Uterus (tissue), 4 donors: ENCODE results near the gene SLC7A1. TPM values are rescaled to one million over a fixed set of nuclear protein-coding genes. Genes with fewer than 3 reads are reported as not detected.

Experiments used
- DNase-seq, 2 donors: peaks; one replicate each; pipeline ENCODE4 v3.0.0-alpha.2; 2019 to 2020
- H3K27ac ChIP-seq, 2 donors: fragments of 200-600 bp; sonication (generic); 1 replicate in 1 of 2; 2 replicates in 1 of 2; pipeline ENCODE4 v1.5.1; 2016 to 2018
- H3K27me3 ChIP-seq, 2 donors: fragments of 200-600 bp; sonication (generic); one replicate each; pipeline ENCODE4 v1.5.1; 2018 to 2019; ENCODE audit warnings: control low read depth in 1 of 2
- H3K36me3 ChIP-seq, 2 donors: fragments of 200-600 bp; sonication (generic); one replicate each; pipeline ENCODE4 v1.5.1; 2019; ENCODE audit warnings: control low read depth in 1 of 2
- H3K4me1 ChIP-seq, 2 donors: fragments of 200-600 bp; sonication (generic); one replicate each; pipeline ENCODE4 v1.5.1; 2018 to 2019; ENCODE audit warnings: control low read depth in 1 of 2
- H3K4me3 ChIP-seq, 2 donors: fragments of 200-600 bp; sonication (generic); 1 replicate in 1 of 2; 2 replicates in 1 of 2; pipeline ENCODE4 v1.5.1; 2018 to 2019; ENCODE audit warnings: mild to moderate bottlenecking in 1 of 2
- H3K9me3 ChIP-seq, 2 donors: fragments of 200-600 bp; sonication (generic); one replicate each; pipeline ENCODE4 v1.5.1; 2019; ENCODE audit warnings: control low read depth in 1 of 2
- POLR2A ChIP-seq, 2 donors: fragments of 450-650 bp; IDR thresholded peaks; one replicate each; pipeline ENCODE4 v1.6.1; 2016; ENCODE audit warnings: antibody characterized with exemption in 2 of 2, mild to moderate bottlenecking in 1 of 2, moderate library complexity in 1 of 2
- intact Hi-C: fragments of 100-400 bp; cut with DNase I; formaldehyde crosslinking; loops from one replicate; pipeline ENCODE4 v1.15.1; 2023; ENCODE audit warnings: low total_unique reads
- total RNA-seq, 4 donors: library from RNA; depleted of rRNA in 3 of 4; stranded (reverse); fragments of >200 nt in 3 of 4; gene quantifications; one replicate each; pipeline versions ENCODE4 v1.1.0 to v1.2.4, GENCODE V29; 2014 to 2023
- TF ChIP-seq, protein P1 (sequence below), 4 experiments: fragments of 200-600 bp in 2 of 4; fragments of 450-650 bp in 2 of 4; sonication (generic) in 2 of 4; IDR thresholded peaks; one replicate each; pipeline ENCODE4 v1.5.1; 2016 to 2019; ENCODE audit warnings: antibody characterized with exemption in 4 of 4, mild to moderate bottlenecking in 2 of 4, moderate library complexity in 1 of 4
- donor health status: DM: yes; HTN: yes; CAD: no.

Gene SLC7A1
- total RNA-seq, 4 donors from 2014 or later = 4.1 to 39.0 (median 10.8) TPM

DNA sequence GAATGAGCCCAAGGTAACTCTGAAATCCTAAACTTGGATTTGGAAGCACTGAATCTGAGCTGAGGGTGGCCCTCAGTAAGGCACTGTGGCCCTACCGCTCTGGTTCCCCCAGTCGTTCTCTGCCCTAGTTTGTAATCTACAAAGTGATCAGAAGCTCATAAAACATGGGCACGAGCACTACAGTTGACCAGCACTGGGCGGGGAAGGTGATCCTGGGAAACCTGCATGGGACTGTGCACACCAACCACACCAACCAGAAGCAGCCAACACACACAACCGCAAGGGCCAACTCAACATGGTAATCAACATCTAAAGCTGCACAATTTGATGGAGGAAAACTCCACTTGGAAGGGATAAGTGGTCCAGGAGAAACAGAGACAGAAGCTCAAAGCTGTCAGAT is 22.9 kb downstream of the SLC7A1 start:
- H3K4me3 ChIP-seq = no peak overlapping the region
- no peaks in the 10 kb centered on the region for H3K27me3 ChIP-seq
- no peaks in the 10 kb centered on the region for H3K9me3 ChIP-seq
- no peaks in the 10 kb centered on the region for H3K4me1 ChIP-seq
- H3K36me3 ChIP-seq = no peaks in the 10 kb centered on the region
- intact Hi-C loops = no loop called here
- no peak overlapping the region for H3K27ac ChIP-seq
- no peak for TF ChIP-seq POLR2A (IDR thresholded peaks at IDR 0.05)
- TF ChIP-seq, protein P1, sequence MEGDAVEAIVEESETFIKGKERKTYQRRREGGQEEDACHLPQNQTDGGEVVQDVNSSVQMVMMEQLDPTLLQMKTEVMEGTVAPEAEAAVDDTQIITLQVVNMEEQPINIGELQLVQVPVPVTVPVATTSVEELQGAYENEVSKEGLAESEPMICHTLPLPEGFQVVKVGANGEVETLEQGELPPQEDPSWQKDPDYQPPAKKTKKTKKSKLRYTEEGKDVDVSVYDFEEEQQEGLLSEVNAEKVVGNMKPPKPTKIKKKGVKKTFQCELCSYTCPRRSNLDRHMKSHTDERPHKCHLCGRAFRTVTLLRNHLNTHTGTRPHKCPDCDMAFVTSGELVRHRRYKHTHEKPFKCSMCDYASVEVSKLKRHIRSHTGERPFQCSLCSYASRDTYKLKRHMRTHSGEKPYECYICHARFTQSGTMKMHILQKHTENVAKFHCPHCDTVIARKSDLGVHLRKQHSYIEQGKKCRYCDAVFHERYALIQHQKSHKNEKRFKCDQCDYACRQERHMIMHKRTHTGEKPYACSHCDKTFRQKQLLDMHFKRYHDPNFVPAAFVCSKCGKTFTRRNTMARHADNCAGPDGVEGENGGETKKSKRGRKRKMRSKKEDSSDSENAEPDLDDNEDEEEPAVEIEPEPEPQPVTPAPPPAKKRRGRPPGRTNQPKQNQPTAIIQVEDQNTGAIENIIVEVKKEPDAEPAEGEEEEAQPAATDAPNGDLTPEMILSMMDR (IDR thresholded peaks at IDR 0.05) = no peak
- DNase-seq = no peak

DNA sequence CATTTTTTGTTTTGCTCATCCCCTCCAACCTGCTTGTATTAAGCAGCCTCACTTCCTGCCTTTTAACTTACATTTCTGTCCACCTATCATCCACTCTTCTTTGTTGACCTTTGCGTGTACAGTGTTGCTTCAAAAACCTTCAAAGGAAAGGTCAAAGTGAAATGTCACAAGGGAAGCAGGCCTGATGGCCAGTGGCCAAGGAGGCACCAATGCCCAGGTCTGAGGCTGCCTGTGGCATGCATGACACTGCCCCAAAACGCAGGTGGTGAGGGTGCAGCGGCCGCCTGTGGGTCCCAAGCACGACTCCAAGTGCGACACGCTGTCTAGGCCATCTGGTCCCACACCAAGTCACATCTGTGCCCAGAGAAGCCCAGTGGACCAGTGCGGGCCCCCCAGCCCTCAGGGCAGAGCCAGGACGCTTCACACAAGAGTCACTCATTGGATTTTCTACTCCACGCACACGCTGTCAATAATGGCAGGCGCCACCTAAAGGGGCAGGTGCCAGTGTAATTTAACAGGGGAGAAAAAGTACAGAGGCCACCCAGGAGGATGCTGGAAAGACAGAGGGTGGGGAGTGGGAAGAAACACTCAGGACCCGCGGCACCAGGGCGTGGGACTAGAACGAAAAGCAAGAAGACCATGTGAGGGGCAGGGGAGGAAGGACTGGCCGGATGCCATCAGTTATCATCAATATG is 23.5 kb downstream of the SLC7A1 start:
- TF ChIP-seq, protein P1 (IDR thresholded peaks at IDR 0.05) = no peak
- TF ChIP-seq POLR2A (IDR thresholded peaks at IDR 0.05) = no peak
- intact Hi-C loops = no loop called here
- no peak for DNase-seq
- Histone ChIP-seq H3K4me1 (no peaks in the 10 kb centered on the region), H3K27me3 (no peaks in the 10 kb centered on the region), H3K27ac (no peak overlapping the region), H3K9me3 (no peaks in the 10 kb centered on the region), H3K36me3 (no peaks in the 10 kb centered on the region), H3K4me3 (no peak overlapping the region)

DNA sequence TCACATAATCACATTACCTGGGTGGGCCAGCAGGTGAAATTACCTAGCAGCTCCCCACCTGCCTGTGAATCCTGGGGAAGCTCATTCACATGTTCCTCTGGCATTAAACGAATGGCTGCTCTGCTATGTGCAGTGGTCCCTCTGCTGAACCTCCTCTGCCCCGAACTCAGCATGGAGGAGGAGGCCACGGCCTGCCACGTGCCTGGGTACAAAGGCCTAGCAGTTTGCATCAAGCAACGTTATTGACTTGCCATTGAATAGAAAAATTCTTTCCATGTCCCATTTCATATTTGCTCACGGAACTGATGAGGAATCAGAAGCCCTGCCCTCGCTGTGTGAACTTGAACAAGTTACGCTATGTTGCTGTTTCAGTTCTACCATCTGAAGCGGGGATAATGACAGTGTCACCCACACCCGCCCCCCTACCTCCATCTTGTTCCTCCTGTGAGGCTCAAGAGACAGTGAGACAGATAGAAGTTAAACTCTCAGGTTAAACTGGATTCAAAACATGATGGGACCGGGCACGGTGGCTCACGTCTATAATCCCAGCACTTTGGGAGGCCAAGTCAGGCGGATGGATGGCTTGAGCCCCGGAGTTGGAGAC is 25.3 kb downstream of the SLC7A1 start:
- no peak for DNase-seq
- no peaks in the 10 kb centered on the region for H3K27me3 ChIP-seq
- H3K9me3 ChIP-seq = no peaks in the 10 kb centered on the region
- intact Hi-C loops = no loop called here
- no peaks in the 10 kb centered on the region for H3K36me3 ChIP-seq
- H3K4me3 ChIP-seq = no peak overlapping the region
- no peak for TF ChIP-seq POLR2A (IDR thresholded peaks at IDR 0.05)
- TF ChIP-seq, protein P1 (IDR thresholded peaks at IDR 0.05) = no peak
- no peak overlapping the region for H3K27ac ChIP-seq
- no peaks in the 10 kb centered on the region for H3K4me1 ChIP-seq

DNA sequence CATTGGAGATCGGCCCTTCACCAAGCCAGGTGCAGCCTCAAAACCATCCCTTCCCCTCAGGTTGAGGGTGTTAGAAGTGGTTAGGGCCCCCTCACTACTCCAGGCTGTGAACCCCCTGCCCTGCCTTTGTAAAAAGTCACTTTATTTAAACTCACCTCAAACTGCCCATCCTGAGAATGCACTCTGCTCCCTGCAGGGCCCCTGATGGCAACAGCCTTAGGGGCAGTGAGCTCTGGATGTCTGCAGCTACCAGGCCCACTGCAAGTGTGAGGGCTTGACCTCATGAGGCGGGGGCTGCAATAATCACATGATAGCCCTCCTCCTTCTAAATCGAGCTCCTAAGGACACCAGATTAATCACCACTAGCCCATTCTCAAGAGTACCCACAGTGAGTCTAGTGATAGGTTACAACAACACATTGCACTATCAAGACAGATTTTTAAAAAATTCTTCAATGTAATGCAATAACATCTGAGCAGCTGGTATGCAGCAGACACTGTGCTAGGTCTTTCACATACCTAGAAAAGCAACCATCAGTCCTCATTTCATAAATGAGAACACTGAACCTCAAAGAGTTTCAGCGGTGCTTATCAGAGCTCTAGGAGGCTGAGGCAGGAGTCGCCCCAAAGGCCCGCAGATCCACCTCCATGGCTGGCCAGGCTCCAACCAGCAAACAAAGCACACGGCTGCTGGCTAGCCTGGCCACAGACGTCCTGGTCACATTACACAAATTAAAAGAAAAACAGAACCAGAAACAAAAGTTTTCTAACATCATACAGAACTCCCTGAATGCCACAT is 26.0 kb downstream of the SLC7A1 start:
- DNase-seq = no peak
- Histone ChIP-seq H3K36me3 (no peaks in the 10 kb centered on the region), H3K27me3 (no peaks in the 10 kb centered on the region), H3K9me3 (no peaks in the 10 kb centered on the region), H3K4me3 (no peak overlapping the region), H3K27ac (no peak overlapping the region), H3K4me1 (no peaks in the 10 kb centered on the region)
- intact Hi-C loops = no loop called here
- TF ChIP-seq, protein P1 (IDR thresholded peaks at IDR 0.05) = no peak
- no peak for TF ChIP-seq POLR2A (IDR thresholded peaks at IDR 0.05)

DNA sequence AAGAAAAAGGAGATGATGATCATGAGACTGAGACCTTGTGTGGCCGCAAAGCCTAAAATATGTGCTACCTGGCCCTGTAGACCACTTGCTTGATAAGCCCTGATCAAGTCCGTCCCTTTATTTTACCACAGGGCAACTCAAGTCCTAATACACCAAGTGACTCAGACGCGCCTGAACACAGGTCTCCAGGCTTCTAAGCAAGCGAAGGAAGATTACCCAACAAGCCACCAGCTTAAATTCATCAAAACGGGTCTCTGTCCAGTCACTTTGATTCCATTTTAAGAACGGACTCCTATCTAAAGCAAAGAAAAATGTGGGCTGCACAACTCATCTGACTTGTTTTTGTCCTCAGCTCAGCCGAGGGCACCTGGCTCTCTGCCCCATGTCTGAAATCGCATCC is 26.8 kb downstream of the SLC7A1 start:
- TF ChIP-seq POLR2A (IDR thresholded peaks at IDR 0.05) = no peak
- TF ChIP-seq, protein P1 (IDR thresholded peaks at IDR 0.05) = no peak
- Histone ChIP-seq H3K36me3 (no peaks in the 10 kb centered on the region), H3K9me3 (no peaks in the 10 kb centered on the region), H3K27ac (no peak overlapping the region), H3K4me3 (no peak overlapping the region), H3K4me1 (no peaks in the 10 kb centered on the region), H3K27me3 (no peaks in the 10 kb centered on the region)
- no peak for DNase-seq
- intact Hi-C loops = no loop called here
